Measurements from ENCODE around the gene ZNRF4. TPM values are rescaled to one million over a fixed set of nuclear protein-coding genes. Genes with fewer than 3 reads are reported as not detected.

Gene ZNRF4
- total RNA-seq, 1 experiment from 2014 or later: not detected

DNA sequence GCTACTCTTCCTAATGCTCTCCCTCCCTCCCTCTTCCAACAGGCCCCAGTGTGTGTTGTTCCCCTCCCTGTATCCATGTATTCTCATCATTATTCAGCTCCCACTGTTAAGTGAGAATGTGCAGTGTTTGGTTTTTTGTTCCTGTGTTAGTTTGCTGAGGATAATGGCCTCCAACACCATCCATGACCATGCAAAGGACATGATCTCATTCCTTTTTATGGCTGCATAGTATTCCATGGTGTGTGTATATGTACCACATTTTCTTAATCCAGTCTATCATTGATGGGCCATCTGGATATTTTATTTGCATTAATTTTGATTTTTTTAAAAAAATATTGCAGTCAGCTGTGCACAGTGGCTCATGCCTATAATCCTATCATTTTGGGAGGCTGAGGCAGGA is 15.8 kb upstream of the ZNRF4 start:
- no peak for DNase-seq (ENCODE audit: low spot score)
- CTCF ChIA-PET: interaction anchor here (0.7 kb wide), 1 partner anchor 9 kb away, joined by 3 read pairs; no protein-coding TSS in a partner anchor
- POLR2A ChIA-PET: no interaction called here
- no peak for ATAC-seq
- TF ChIP-seq ESRRA (CRISPR knock-in tag; IDR thresholded peaks at IDR 0.05; ENCODE audit: borderline replicate concordance) (no peak), HMGA2 (CRISPR knock-in tag; IDR thresholded peaks at IDR 0.05) (no peak), EMX1 (CRISPR knock-in tag; IDR thresholded peaks at IDR 0.05) (no peak), TEAD1 (CRISPR knock-in tag; IDR thresholded peaks at IDR 0.05) (no peak), RORB (CRISPR knock-in tag; IDR thresholded peaks at IDR 0.05) (no peak), ELF4 (CRISPR knock-in tag; IDR thresholded peaks at IDR 0.05; ENCODE audit: low read depth) (no peak), ZNF671 (CRISPR knock-in tag; IDR thresholded peaks at IDR 0.05) (no peak), ETV6 (CRISPR knock-in tag; IDR thresholded peaks at IDR 0.05) (no peak), CBFB (CRISPR knock-in tag; IDR thresholded peaks at IDR 0.05; ENCODE audit: low read depth) (no peak), IRF2 (CRISPR knock-in tag; IDR thresholded peaks at IDR 0.05; ENCODE audit: borderline replicate concordance, low read depth) (no peak), CREM (CRISPR knock-in tag; IDR thresholded peaks at IDR 0.05) (no peak), ZNF138 (CRISPR knock-in tag; conservative IDR thresholded peaks at IDR 0.05) (no peak)
- TF ChIP-seq, protein P1, sequence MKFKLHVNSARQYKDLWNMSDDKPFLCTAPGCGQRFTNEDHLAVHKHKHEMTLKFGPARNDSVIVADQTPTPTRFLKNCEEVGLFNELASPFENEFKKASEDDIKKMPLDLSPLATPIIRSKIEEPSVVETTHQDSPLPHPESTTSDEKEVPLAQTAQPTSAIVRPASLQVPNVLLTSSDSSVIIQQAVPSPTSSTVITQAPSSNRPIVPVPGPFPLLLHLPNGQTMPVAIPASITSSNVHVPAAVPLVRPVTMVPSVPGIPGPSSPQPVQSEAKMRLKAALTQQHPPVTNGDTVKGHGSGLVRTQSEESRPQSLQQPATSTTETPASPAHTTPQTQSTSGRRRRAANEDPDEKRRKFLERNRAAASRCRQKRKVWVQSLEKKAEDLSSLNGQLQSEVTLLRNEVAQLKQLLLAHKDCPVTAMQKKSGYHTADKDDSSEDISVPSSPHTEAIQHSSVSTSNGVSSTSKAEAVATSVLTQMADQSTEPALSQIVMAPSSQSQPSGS (CRISPR knock-in tag; IDR thresholded peaks at IDR 0.05; ENCODE audit: borderline replicate concordance, low read depth): no peak
- TF ChIP-seq, protein P2, sequence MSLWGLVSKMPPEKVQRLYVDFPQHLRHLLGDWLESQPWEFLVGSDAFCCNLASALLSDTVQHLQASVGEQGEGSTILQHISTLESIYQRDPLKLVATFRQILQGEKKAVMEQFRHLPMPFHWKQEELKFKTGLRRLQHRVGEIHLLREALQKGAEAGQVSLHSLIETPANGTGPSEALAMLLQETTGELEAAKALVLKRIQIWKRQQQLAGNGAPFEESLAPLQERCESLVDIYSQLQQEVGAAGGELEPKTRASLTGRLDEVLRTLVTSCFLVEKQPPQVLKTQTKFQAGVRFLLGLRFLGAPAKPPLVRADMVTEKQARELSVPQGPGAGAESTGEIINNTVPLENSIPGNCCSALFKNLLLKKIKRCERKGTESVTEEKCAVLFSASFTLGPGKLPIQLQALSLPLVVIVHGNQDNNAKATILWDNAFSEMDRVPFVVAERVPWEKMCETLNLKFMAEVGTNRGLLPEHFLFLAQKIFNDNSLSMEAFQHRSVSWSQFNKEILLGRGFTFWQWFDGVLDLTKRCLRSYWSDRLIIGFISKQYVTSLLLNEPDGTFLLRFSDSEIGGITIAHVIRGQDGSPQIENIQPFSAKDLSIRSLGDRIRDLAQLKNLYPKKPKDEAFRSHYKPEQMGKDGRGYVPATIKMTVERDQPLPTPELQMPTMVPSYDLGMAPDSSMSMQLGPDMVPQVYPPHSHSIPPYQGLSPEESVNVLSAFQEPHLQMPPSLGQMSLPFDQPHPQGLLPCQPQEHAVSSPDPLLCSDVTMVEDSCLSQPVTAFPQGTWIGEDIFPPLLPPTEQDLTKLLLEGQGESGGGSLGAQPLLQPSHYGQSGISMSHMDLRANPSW (CRISPR knock-in tag; conservative IDR thresholded peaks at IDR 0.05; ENCODE audit: low read depth): no peak
- TF ChIP-seq, protein P3, sequence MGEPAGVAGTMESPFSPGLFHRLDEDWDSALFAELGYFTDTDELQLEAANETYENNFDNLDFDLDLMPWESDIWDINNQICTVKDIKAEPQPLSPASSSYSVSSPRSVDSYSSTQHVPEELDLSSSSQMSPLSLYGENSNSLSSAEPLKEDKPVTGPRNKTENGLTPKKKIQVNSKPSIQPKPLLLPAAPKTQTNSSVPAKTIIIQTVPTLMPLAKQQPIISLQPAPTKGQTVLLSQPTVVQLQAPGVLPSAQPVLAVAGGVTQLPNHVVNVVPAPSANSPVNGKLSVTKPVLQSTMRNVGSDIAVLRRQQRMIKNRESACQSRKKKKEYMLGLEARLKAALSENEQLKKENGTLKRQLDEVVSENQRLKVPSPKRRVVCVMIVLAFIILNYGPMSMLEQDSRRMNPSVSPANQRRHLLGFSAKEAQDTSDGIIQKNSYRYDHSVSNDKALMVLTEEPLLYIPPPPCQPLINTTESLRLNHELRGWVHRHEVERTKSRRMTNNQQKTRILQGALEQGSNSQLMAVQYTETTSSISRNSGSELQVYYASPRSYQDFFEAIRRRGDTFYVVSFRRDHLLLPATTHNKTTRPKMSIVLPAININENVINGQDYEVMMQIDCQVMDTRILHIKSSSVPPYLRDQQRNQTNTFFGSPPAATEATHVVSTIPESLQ (CRISPR knock-in tag; IDR thresholded peaks at IDR 0.05): no peak
- TF ChIP-seq, protein P4, sequence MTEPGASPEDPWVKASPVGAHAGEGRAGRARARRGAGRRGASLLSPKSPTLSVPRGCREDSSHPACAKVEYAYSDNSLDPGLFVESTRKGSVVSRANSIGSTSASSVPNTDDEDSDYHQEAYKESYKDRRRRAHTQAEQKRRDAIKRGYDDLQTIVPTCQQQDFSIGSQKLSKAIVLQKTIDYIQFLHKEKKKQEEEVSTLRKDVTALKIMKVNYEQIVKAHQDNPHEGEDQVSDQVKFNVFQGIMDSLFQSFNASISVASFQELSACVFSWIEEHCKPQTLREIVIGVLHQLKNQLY (CRISPR knock-in tag; IDR thresholded peaks at IDR 0.05): no peak
- TF ChIP-seq, protein P5, sequence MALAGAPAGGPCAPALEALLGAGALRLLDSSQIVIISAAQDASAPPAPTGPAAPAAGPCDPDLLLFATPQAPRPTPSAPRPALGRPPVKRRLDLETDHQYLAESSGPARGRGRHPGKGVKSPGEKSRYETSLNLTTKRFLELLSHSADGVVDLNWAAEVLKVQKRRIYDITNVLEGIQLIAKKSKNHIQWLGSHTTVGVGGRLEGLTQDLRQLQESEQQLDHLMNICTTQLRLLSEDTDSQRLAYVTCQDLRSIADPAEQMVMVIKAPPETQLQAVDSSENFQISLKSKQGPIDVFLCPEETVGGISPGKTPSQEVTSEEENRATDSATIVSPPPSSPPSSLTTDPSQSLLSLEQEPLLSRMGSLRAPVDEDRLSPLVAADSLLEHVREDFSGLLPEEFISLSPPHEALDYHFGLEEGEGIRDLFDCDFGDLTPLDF (CRISPR knock-in tag; IDR thresholded peaks at IDR 0.05): no peak
- TF ChIP-seq, protein P6, sequence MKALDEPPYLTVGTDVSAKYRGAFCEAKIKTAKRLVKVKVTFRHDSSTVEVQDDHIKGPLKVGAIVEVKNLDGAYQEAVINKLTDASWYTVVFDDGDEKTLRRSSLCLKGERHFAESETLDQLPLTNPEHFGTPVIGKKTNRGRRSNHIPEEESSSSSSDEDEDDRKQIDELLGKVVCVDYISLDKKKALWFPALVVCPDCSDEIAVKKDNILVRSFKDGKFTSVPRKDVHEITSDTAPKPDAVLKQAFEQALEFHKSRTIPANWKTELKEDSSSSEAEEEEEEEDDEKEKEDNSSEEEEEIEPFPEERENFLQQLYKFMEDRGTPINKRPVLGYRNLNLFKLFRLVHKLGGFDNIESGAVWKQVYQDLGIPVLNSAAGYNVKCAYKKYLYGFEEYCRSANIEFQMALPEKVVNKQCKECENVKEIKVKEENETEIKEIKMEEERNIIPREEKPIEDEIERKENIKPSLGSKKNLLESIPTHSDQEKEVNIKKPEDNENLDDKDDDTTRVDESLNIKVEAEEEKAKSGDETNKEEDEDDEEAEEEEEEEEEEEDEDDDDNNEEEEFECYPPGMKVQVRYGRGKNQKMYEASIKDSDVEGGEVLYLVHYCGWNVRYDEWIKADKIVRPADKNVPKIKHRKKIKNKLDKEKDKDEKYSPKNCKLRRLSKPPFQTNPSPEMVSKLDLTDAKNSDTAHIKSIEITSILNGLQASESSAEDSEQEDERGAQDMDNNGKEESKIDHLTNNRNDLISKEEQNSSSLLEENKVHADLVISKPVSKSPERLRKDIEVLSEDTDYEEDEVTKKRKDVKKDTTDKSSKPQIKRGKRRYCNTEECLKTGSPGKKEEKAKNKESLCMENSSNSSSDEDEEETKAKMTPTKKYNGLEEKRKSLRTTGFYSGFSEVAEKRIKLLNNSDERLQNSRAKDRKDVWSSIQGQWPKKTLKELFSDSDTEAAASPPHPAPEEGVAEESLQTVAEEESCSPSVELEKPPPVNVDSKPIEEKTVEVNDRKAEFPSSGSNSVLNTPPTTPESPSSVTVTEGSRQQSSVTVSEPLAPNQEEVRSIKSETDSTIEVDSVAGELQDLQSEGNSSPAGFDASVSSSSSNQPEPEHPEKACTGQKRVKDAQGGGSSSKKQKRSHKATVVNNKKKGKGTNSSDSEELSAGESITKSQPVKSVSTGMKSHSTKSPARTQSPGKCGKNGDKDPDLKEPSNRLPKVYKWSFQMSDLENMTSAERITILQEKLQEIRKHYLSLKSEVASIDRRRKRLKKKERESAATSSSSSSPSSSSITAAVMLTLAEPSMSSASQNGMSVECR (CRISPR knock-in tag; IDR thresholded peaks at IDR 0.05; ENCODE audit: borderline replicate concordance): no peak
- TF ChIP-seq, protein P7, sequence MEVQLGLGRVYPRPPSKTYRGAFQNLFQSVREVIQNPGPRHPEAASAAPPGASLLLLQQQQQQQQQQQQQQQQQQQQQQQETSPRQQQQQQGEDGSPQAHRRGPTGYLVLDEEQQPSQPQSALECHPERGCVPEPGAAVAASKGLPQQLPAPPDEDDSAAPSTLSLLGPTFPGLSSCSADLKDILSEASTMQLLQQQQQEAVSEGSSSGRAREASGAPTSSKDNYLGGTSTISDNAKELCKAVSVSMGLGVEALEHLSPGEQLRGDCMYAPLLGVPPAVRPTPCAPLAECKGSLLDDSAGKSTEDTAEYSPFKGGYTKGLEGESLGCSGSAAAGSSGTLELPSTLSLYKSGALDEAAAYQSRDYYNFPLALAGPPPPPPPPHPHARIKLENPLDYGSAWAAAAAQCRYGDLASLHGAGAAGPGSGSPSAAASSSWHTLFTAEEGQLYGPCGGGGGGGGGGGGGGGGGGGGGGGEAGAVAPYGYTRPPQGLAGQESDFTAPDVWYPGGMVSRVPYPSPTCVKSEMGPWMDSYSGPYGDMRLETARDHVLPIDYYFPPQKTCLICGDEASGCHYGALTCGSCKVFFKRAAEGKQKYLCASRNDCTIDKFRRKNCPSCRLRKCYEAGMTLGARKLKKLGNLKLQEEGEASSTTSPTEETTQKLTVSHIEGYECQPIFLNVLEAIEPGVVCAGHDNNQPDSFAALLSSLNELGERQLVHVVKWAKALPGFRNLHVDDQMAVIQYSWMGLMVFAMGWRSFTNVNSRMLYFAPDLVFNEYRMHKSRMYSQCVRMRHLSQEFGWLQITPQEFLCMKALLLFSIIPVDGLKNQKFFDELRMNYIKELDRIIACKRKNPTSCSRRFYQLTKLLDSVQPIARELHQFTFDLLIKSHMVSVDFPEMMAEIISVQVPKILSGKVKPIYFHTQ (CRISPR knock-in tag; IDR thresholded peaks at IDR 0.05): no peak
- TF ChIP-seq, protein P8, sequence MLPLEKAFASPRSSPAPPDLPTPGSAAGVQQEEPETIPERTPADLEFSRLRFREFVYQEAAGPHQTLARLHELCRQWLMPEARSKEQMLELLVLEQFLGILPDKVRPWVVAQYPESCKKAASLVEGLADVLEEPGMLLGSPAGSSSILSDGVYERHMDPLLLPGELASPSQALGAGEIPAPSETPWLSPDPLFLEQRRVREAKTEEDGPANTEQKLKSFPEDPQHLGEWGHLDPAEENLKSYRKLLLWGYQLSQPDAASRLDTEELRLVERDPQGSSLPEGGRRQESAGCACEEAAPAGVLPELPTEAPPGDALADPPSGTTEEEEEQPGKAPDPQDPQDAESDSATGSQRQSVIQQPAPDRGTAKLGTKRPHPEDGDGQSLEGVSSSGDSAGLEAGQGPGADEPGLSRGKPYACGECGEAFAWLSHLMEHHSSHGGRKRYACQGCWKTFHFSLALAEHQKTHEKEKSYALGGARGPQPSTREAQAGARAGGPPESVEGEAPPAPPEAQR (CRISPR knock-in tag; IDR thresholded peaks at IDR 0.05): no peak
- Mint-ChIP-seq H3K36me3 (no peaks in the 10 kb centered on the region), H3K9me3 (no peaks in the 10 kb centered on the region), H3K27me3 (ENCODE audit: low read depth) (peaks cover 55% of the 10 kb centered on the region), H3K4me1 (peaks cover 9% of the 10 kb centered on the region), H3K27ac (no peak overlapping the region), H3K4me3 (no peak overlapping the region)

All from WTC11 (cell line).